GM18511 (cell line): ENCODE results near the gene YBX1.

Source experiments
- ATAC-seq: cut with Tn5 transposase; IDR thresholded peaks from one replicate; pipeline ENCODE4 v1.9.1; 2021; ENCODE audit warnings: mild to moderate bottlenecking, moderate library complexity; ENCODE audit not compliant: unreplicated experiment

YBX1 gene

GRCh38 chr1:42681741-42682483, at the start of gene YBX1:
Gene YBX1, plus strand, starts transcription at chr1:42682418. Its CDS starts 148 bp downstream, at chr1:42682566.
- ATAC-seq, result peak; percentile 94

GRCh38 chr1:42639116-42639515, 43.1 kb upstream of the YBX1 start:
- no peak for ATAC-seq

GRCh38 chr1:42646056-42646455, 36.2 kb upstream of the YBX1 start:
- no peak for ATAC-seq

- ATAC-seq, result no peak
Measured at GRCh38 chr1:42657201-42657600, 25.0 kb upstream of the YBX1 start.

GRCh38 chr1:42657981-42658876, 24.0 kb upstream of the YBX1 start, which contains the start of gene PPIH:
Gene PPIH, plus strand, starts transcription at chr1:42658423. Its CDS starts 24 bp downstream, at chr1:42658447.
- ATAC-seq, result peak; percentile 97

- ATAC-seq, result peak; percentile 4
Measured at GRCh38 chr1:42658877-42659337, 23.3 kb upstream of the YBX1 start.

GRCh38 chr1:42660907-42661500, 21.2 kb upstream of the YBX1 start:
- ATAC-seq, result no peak

GRCh38 chr1:42669936-42670335, 12.3 kb upstream of the YBX1 start:
- no peak for ATAC-seq

GRCh38 chr1:42670425-42670824, 11.8 kb upstream of the YBX1 start:
- ATAC-seq, result no peak

- ATAC-seq, result no peak
Measured at GRCh38 chr1:42674214-42674613, 8.0 kb upstream of the YBX1 start.

GRCh38 chr1:42674682-42675081, 7.5 kb upstream of the YBX1 start:
- ATAC-seq, result no peak

GRCh38 chr1:42675467-42675866, 6.8 kb upstream of the YBX1 start:
- ATAC-seq, result no peak

- no peak for ATAC-seq
Measured at GRCh38 chr1:42676534-42677087, 5.6 kb upstream of the YBX1 start.

GRCh38 chr1:42679364-42679983, 2.7 kb upstream of the YBX1 start:
- ATAC-seq, result no peak

GRCh38 chr1:42680055-42680454, 2.2 kb upstream of the YBX1 start:
- no peak for ATAC-seq

GRCh38 chr1:42680921-42681683, 1.1 kb upstream of the YBX1 start:
- ATAC-seq, result no peak

- peak; percentile 24 for ATAC-seq
Measured at GRCh38 chr1:42682484-42682738, 193 bp downstream of the YBX1 start.

GRCh38 chr1:42682739-42683531, 717 bp downstream of the YBX1 start:
- peak; percentile 44 for ATAC-seq

GRCh38 chr1:42684139-42684538, 1.9 kb downstream of the YBX1 start:
- ATAC-seq, result no peak
